Fibroblast of mammary gland (primary cell): ENCODE data around the gene HID1.
"Not testable (repeated sequence)": the region's sequence is repeated elsewhere in the genome, so short reads cannot be mapped to it uniquely, and the experiment has no call there.

Experiments used
- DNase-seq: peaks from one replicate; pipeline ENCODE4 v3.0.0-alpha.2; 2010; ENCODE audit warnings: low read depth
- H3K4me3 ChIP-seq: 2 replicates; pipeline ENCODE4 v1.5.1; 2011; ENCODE audit warnings: low read depth, mild to moderate bottlenecking, low read length, moderate library complexity; ENCODE audit not compliant: control insufficient read depth
- CTCF ChIP-seq: conservative IDR thresholded peaks from 2 replicates; pipeline ENCODE4 v1.5.1; 2011; ENCODE audit warnings: low read depth, low read length, inconsistent platforms; ENCODE audit not compliant: control insufficient read depth, insufficient read depth

HID1 gene

GRCh38 chr17:74978240-74978639, 5.7 kb upstream of the HID1 start:
- no peak for DNase-seq
- no peak for TF ChIP-seq CTCF
- H3K4me3 ChIP-seq = no peak overlapping the region

GRCh38 chr17:74977802-74978201, 5.2 kb upstream of the HID1 start:
- H3K4me3 ChIP-seq = no peak overlapping the region
- DNase-seq = no peak
- no peak for TF ChIP-seq CTCF

GRCh38 chr17:74975943-74976342, 3.4 kb upstream of the HID1 start:
- TF ChIP-seq CTCF = no peak
- no peak for DNase-seq
- H3K4me3 ChIP-seq = no peak overlapping the region

- DNase-seq = no peak
- no peak for TF ChIP-seq CTCF
- H3K4me3 ChIP-seq = no peak overlapping the region
Measured at GRCh38 chr17:74972973-74973328, 392 bp upstream of the HID1 start.

- DNase-seq = no peak
- no peak for TF ChIP-seq CTCF
Measured at GRCh38 chr17:74971842-74972106, 785 bp downstream of the HID1 start.

GRCh38 chr17:74971069-74971841, 1.3 kb downstream of the HID1 start:
- no peak for TF ChIP-seq CTCF
- no peak overlapping the region for H3K4me3 ChIP-seq
- no peak for DNase-seq

More at GRCh38 chr17:74971842-74972106, 785 bp downstream of the HID1 start:
- H3K4me3 ChIP-seq = no peak overlapping the region

GRCh38 chr17:74970395-74970794, 2.2 kb downstream of the HID1 start:
- H3K4me3 ChIP-seq = no peak overlapping the region
- no peak for TF ChIP-seq CTCF
- DNase-seq = no peak

- not testable (repeated sequence) for H3K4me3 ChIP-seq, DNase-seq
Measured at GRCh38 chr17:74969501-74969900, 3.1 kb downstream of the HID1 start.
